HepG2 (cell line): Measurements from ENCODE around the gene CATSPERD.

Source experiments
- ATF3 ChIP-seq: sonication (generic); formaldehyde crosslinking; IDR thresholded peaks from 2 replicates; pipeline ENCODE4 v1.4.0; 2020; ENCODE audit warnings: missing genetic modification reagents
- CTCF ChIP-seq: sonication (generic); formaldehyde crosslinking; IDR thresholded peaks from 2 replicates; pipeline ENCODE4 v1.5.0; 2020; ENCODE audit warnings: mild to moderate bottlenecking, missing genetic modification reagents, moderate library complexity
- GABPA ChIP-seq, 2 experiments: IDR thresholded peaks; 2 replicates each; pipeline ENCODE4 v1.6.1; 2011 to 2016; ENCODE audit warnings: low read depth in 2 of 2, low read length in 1 of 2, missing biosample characterization in 1 of 2, missing genetic modification characterization in 1 of 2
- NPAS2 ChIP-seq: sonication (generic); formaldehyde crosslinking; IDR thresholded peaks from 2 replicates; pipeline ENCODE4 v1.8.0; 2022; ENCODE audit warnings: mild to moderate bottlenecking, missing genetic modification reagents, borderline replicate concordance
- SP2 ChIP-seq: sonication (generic); formaldehyde crosslinking; IDR thresholded peaks from 2 replicates; pipeline ENCODE4 v1.5.1; 2020; ENCODE audit warnings: mild to moderate bottlenecking, missing genetic modification reagents
- ZUFSP ChIP-seq: sonication (generic); formaldehyde crosslinking; IDR thresholded peaks from 2 replicates; pipeline ENCODE4 v1.9.0; 2021; ENCODE audit warnings: missing genetic modification reagents, mild to moderate bottlenecking, borderline replicate concordance

GRCh38 chr19:5820785-5821184, 100.3 kb downstream of the CATSPERD start:
- TF ChIP-seq ATF3 (no peak), SP2 (CRISPR knock-in tag) (no peak), CTCF (no peak), GABPA (IDR thresholded peaks at IDR 0.05; ENCODE audit: low read depth, low read length) (no peak), GABPA (CRISPR knock-in tag; IDR thresholded peaks at IDR 0.05; ENCODE audit: low read depth) (no peak), NPAS2 (CRISPR knock-in tag) (no peak), ZUFSP (CRISPR knock-in tag) (no peak)
